ENCODE data around the gene PLCH1.

The PLCH1 gene

GRCh38 chr3:155661760-155662159 is 83.1 kb downstream of the PLCH1 start:
- no peak for TF ChIP-seq CTCF (IDR thresholded peaks at IDR 0.05; ENCODE audit: control insufficient read depth, extremely low read depth, insufficient read depth)
- no peak for DNase-seq (ENCODE audit: low read depth)
- H3K4me3 ChIP-seq (ENCODE audit: low read depth, low read length): no peak overlapping the region

GRCh38 chr3:155661042-155661441 is 83.8 kb downstream of the PLCH1 start:
- H3K4me3 ChIP-seq (ENCODE audit: low read depth, low read length): no peak overlapping the region
- DNase-seq (ENCODE audit: low read depth): no peak
- no peak for TF ChIP-seq CTCF (IDR thresholded peaks at IDR 0.05; ENCODE audit: control insufficient read depth, extremely low read depth, insufficient read depth)

GRCh38 chr3:155658671-155659261 is 86.1 kb downstream of the PLCH1 start:
- H3K4me3 ChIP-seq (ENCODE audit: low read depth, low read length): no peak overlapping the region
- no peak for DNase-seq (ENCODE audit: low read depth)
- TF ChIP-seq CTCF (IDR thresholded peaks at IDR 0.05; ENCODE audit: control insufficient read depth, extremely low read depth, insufficient read depth): no peak

GRCh38 chr3:155658006-155658405 is 86.9 kb downstream of the PLCH1 start:
- no peak for TF ChIP-seq CTCF (IDR thresholded peaks at IDR 0.05; ENCODE audit: control insufficient read depth, extremely low read depth, insufficient read depth)
- H3K4me3 ChIP-seq (ENCODE audit: low read depth, low read length): no peak overlapping the region
- no peak for DNase-seq (ENCODE audit: low read depth)

- no peak for TF ChIP-seq CTCF (IDR thresholded peaks at IDR 0.05; ENCODE audit: control insufficient read depth, extremely low read depth, insufficient read depth)
- no peak overlapping the region for H3K4me3 ChIP-seq (ENCODE audit: low read depth, low read length)
- no peak for DNase-seq (ENCODE audit: low read depth)
Observed at GRCh38 chr3:155657161-155657560, 87.7 kb downstream of the PLCH1 start.

- H3K4me3 ChIP-seq (ENCODE audit: low read depth, low read length): no peak overlapping the region
- TF ChIP-seq CTCF (IDR thresholded peaks at IDR 0.05; ENCODE audit: control insufficient read depth, extremely low read depth, insufficient read depth): no peak
- DNase-seq (ENCODE audit: low read depth): no peak
Observed at GRCh38 chr3:155656466-155656865, 88.4 kb downstream of the PLCH1 start.
